Tibial artery (tissue), 4 donors: ENCODE data around the gene NCOA3.
"Not testable (repeated sequence)": the region's sequence is repeated elsewhere in the genome, so short reads cannot be mapped to it uniquely, and the experiment has no call there.

ENCODE experiments used
- DNase-seq, 2 donors: peaks; one replicate each; pipeline ENCODE4 v3.0.0-alpha.2; 2019
- H3K27ac ChIP-seq, 2 donors: fragments of 200-600 bp; sonication (generic) in 1 of 2; 1 replicate in 1 of 2; 2 replicates in 1 of 2; pipeline ENCODE4 v1.5.1; 2018 to 2019; ENCODE audit warnings: mild to moderate bottlenecking in 1 of 2
- H3K27me3 ChIP-seq, 2 donors: fragments of 200-600 bp; sonication (generic) in 1 of 2; one replicate each; pipeline versions ENCODE4 v1.5.1 to v1.6.0; 2016 to 2019
- H3K36me3 ChIP-seq, 3 donors: fragments of 200-600 bp; sonication (generic) in 2 of 3; one replicate each; pipeline ENCODE4 v1.5.1; 2016 to 2019; ENCODE audit warnings: mild to moderate bottlenecking in 2 of 3
- H3K4me1 ChIP-seq, 4 donors: fragments of 200-600 bp; sonication (generic) in 2 of 4; 1 replicate in 3 of 4; 2 replicates in 1 of 4; pipeline ENCODE4 v1.5.1; 2016 to 2019
- H3K4me3 ChIP-seq, 2 donors: fragments of 200-600 bp; sonication (generic) in 1 of 2; 1 replicate in 1 of 2; 2 replicates in 1 of 2; pipeline ENCODE4 v1.5.1; 2018 to 2019; ENCODE audit warnings: mild to moderate bottlenecking in 2 of 2
- H3K9me3 ChIP-seq, 3 donors: fragments of 200-600 bp; sonication (generic) in 1 of 3; one replicate each; pipeline ENCODE4 v1.5.1; 2016 to 2019
- CTCF ChIP-seq, 2 experiments: fragments of 200-600 bp in 1 of 2; fragments of 450-650 bp in 1 of 2; IDR thresholded peaks; one replicate each; pipeline ENCODE4 v1.5.1; 2017 to 2019; ENCODE audit warnings: antibody characterized with exemption in 2 of 2, mild to moderate bottlenecking in 1 of 2, moderate library complexity in 1 of 2
- intact Hi-C: fragments of 100-400 bp; cut with DNase I; formaldehyde crosslinking; loops from one replicate; pipeline ENCODE4 v1.15.0; 2023; ENCODE audit warnings: low total_unique reads

Gene NCOA3

GRCh38 chr20:47461120-47461685 is 40.5 kb upstream of the NCOA3 start:
- Histone ChIP-seq H3K4me1 (peaks cover 0 to 41% (median 24%) of the 10 kb centered on the region in 4 donors), H3K9me3 (no peaks in the 10 kb centered on the region), H3K27me3 (no peaks in the 10 kb centered on the region), H3K4me3 (no peak overlapping the region), H3K36me3 (no peaks in the 10 kb centered on the region), H3K27ac (peak overlapping the region; percentile 78 to 91)
- intact Hi-C loops = loop anchor here (10.0 kb wide), 1 partner anchor 186 kb away; no protein-coding TSS in a partner anchor
- DNase-seq = no peak
- no peak for TF ChIP-seq CTCF (IDR thresholded peaks at IDR 0.05)

DNA sequence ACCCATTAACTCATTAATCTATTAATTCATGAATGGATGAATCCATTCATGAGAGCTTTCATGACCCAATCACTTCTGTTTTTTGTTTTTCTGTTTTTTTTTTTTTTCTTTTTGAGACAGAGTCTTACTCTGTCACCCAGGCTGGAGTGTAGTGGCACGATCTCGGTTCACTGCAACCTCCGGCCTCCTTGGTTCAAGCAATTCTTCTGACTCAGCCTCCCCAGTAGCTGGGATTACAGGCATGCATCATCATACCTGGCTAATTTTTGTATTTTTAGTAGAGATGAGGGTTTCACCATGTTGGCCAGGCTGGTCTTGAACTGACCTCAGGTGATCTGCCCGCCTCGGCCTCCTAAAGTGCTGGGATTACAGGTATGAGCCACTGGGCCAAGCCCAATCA is 39.8 kb upstream of the NCOA3 start:
- not testable (repeated sequence) for H3K4me3 ChIP-seq, H3K27me3 ChIP-seq, DNase-seq, H3K36me3 ChIP-seq, H3K9me3 ChIP-seq
- intact Hi-C loops = loop anchor here (10.0 kb wide), 1 partner anchor 187 kb away; no protein-coding TSS in a partner anchor
- Histone ChIP-seq H3K27ac (peak overlapping the region; percentile 78 to 91), H3K4me1 (peaks cover 0 to 47% (median 24%) of the 10 kb centered on the region in 4 donors)

- Histone ChIP-seq H3K4me1 (peaks cover 0 to 47% (median 24%) of the 10 kb centered on the region in 4 donors), H3K4me3 (no peak overlapping the region), H3K9me3 (no peaks in the 10 kb centered on the region), H3K36me3 (no peaks in the 10 kb centered on the region), H3K27me3 (no peaks in the 10 kb centered on the region), H3K27ac (peak overlapping the region; percentile 86 to 91)
- peak; percentile 90 to 93 for DNase-seq
- intact Hi-C loops = loop anchor here (10.0 kb wide), 1 partner anchor 190 kb away; no protein-coding TSS in a partner anchor
- peak; percentile 62 to 85 for TF ChIP-seq CTCF (IDR thresholded peaks at IDR 0.05)
Observed at GRCh38 chr20:47464380-47465101, 37.1 kb upstream of the NCOA3 start.

- Histone ChIP-seq H3K36me3 (no peaks in the 10 kb centered on the region), H3K4me1 (peaks cover 0 to 47% (median 24%) of the 10 kb centered on the region in 4 donors), H3K9me3 (no peaks in the 10 kb centered on the region), H3K4me3 (no peak overlapping the region), H3K27me3 (no peaks in the 10 kb centered on the region), H3K27ac (peak overlapping the region; percentile 86 to 91)
- no peak for TF ChIP-seq CTCF (IDR thresholded peaks at IDR 0.05)
- no peak for DNase-seq
- intact Hi-C loops = loop anchor here (10.0 kb wide), 1 partner anchor 191 kb away; no protein-coding TSS in a partner anchor
Observed at GRCh38 chr20:47465335-47466090, 36.2 kb upstream of the NCOA3 start.

GRCh38 chr20:47466213-47466612 is 35.5 kb upstream of the NCOA3 start:
- intact Hi-C loops = loop anchor here (10.0 kb wide), 1 partner anchor 191 kb away; no protein-coding TSS in a partner anchor
- TF ChIP-seq CTCF (IDR thresholded peaks at IDR 0.05) = no peak
- peak overlapping the region; percentile 86 to 91 for H3K27ac ChIP-seq

More at GRCh38 chr20:47466213-47466612, 35.5 kb upstream of the NCOA3 start:
- peaks cover 0 to 47% (median 24%) of the 10 kb centered on the region in 4 donors for H3K4me1 ChIP-seq
- no peaks in the 10 kb centered on the region for H3K36me3 ChIP-seq
- H3K9me3 ChIP-seq = no peaks in the 10 kb centered on the region
- DNase-seq = no peak
- H3K27me3 ChIP-seq = no peaks in the 10 kb centered on the region
- no peak overlapping the region for H3K4me3 ChIP-seq
